HG02885 (cell line): Measurements from ENCODE around the gene RNF26.
A peak's percentile ranks its signal among the peaks of the same experiment; 100 is the strongest.

Experiments
- ATAC-seq: cut with Tn5 transposase; IDR thresholded peaks from one replicate; pipeline ENCODE4 v1.9.1; 2021; ENCODE audit warnings: mild to moderate bottlenecking; ENCODE audit not compliant: unreplicated experiment, poor library complexity

Gene RNF26

DNA sequence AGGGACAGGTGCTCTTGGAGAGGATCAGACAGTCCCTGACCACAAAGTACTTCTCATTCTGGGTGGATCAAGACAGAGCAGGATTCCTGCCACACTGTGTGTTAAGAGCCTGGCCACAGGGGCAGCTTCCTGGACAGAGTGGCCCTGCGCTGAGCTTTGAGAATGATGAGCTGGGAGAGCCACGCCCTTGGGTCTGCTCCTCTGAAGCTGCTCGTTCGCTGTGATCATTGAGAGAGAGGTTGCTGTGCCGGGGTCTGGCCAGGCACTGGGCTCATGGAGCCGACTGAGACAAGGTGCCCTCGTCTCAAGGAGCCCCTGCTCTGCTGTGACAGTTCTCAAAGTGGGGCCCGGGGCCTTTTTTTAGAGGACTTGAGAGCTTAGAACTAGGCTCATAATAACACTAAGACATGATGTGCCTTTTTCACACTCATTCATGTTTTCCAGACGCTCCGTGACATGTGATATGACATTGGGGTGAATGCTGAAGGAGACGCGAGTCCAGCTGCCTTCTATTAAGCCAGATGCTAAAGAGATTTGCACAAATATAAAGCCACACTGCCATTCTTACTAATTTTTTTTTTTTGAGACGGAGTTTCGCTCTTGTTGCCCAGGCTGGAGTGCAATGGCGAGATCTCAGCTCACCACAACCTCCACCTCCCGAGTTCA is 13.7 kb downstream of the RNF26 start:
- ATAC-seq: no peak

DNA sequence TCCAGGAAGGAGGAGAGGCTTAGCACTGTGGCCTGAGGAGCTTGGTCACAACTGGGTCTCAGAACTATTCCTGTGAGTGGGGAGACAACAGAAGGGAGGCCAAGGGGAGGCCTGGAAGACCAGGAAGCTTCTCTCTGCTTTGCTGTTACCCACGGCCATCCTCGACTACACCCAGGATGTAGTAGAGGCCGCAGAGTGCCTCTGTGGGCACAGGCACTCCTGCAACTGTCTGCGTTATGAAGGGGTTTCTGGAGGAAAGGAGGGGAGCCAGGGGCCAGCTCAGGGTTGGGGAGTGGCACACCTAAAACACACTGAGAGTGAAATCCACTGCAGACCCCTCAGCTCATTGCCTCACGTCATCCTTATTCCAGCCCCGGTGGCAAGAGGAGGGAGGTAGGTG is 16.0 kb downstream of the RNF26 start:
- no peak for ATAC-seq

DNA sequence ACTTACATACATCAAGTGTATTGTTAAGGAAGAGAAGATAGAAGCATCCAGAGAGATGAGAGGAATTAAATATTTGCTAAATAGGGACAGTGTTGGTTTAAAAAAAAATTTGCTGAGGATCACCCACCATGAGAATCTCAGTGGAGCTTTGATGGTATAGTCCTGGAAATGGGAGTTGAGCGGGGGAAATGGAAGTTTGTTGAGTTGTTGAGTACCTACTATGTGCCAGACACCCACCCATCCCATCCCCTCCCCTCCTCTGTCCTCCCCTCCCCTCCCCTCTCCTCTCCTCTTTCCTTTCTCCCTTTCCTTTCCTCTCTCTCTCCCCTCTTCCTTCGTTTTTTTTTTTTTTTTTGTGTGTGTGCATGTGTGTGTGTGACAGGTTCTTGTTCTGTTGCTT is 16.9 kb downstream of the RNF26 start:
- no peak for ATAC-seq

DNA sequence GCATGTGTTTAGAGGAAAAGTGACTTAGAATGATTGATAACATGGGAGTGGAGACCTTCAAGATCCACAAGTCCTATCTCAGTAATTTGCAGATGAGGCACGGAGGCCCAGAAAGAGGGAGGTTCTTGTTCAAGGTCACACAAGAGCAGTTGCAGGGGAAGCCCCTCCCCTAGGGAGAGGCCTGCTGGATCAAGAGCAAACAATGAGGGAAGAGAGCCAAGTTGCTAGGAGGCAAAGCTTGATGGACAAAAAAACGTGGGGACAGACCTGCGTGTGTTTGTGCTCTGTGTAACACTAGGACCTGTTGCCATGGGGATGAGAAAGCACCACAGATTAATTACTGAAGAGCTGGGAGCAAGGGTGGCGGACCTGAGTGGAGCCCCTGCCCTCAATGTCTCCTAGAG is 18.5 kb downstream of the RNF26 start:
- no peak for ATAC-seq

DNA sequence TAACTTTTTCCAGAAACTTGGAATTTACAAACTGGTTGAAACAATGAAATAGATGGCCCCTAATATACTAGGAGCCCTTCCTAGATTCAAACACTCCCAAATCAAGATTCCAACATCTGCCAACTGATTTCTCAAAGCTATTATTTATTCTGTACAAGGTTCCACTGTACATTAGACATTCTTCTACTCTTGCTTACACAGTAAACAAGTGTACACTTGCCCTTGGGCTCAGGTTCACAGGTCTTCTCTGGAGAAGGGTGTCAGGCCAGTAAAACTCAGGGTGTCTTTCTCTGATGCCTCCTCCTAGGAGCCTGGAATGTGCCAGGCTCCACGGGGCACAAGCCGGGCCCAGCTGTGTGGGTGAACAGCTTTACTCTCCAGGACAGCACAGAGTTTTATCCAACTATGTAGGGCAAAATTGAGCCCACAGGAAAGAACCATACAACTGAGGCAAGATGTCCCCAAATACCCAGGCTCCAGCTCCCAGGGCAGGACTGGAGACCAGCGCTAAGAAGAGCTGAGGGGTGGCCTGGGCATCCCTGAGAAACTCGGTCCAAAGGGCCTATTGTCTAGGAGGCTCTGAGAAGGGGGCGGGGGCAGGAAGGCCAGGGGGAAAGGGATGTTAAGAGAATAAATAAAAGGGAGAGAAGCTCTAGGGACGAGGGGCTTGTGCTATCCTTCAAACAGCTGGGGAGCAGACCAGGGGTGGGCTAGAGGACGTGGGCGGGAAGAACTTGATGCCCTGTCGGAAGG is 20.9 kb downstream of the RNF26 start:
- no peak for ATAC-seq

DNA sequence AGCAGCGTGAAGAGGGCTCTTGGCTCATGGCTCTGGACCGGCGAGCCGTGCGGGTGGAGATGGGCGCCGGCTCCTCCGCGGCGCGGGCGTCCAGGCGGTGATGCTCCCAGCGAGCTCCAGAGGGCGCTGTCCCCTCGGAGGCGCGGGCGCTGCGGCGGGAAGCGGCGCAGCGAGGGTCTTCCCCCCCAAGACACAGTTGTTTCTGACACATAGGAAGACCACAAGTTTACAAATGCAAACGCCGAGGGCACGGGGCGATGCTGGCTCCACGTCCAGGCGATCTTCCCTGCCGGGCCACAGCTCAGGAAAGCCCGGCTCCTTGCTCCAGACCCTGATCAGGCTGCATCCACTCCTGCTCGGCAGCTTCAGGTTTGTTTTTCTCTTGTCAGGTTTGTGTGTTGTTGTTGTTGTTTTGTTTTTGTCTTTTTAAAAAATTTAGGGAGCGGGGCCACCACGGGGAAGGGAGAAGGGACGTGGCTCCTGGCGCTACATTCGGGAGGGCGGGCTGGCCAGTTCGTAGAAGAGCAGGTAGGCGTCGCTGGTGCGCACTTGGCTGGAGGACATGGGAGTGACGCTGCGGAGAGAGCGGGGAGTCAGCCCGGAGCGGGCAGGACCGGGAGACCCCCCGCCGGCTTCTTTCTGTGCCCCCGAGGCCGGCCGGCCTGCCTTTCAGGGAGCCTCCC is 22.2 kb downstream of the RNF26 start:
- ATAC-seq: peak; percentile 65

DNA sequence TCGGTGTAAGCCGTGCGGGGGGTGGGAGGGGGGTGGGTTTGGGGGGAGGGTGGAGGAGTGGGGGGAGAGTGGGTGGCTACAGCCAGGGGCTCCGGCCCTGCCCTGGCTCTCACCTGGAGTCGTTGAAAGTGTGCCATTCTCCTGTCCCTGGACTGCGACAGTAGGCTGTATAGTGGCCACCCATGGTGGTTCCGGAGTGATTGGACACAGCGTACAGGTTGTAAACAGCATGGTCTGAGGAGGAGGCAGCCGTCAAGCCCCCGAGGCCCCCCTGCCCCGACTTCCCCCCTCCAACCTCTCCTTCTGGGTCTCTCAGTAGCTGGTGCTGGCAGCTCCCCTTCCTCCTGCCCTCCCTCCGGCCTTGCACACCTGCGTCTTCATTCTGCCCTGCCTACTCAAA is 22.7 kb downstream of the RNF26 start:
- ATAC-seq: no peak

DNA sequence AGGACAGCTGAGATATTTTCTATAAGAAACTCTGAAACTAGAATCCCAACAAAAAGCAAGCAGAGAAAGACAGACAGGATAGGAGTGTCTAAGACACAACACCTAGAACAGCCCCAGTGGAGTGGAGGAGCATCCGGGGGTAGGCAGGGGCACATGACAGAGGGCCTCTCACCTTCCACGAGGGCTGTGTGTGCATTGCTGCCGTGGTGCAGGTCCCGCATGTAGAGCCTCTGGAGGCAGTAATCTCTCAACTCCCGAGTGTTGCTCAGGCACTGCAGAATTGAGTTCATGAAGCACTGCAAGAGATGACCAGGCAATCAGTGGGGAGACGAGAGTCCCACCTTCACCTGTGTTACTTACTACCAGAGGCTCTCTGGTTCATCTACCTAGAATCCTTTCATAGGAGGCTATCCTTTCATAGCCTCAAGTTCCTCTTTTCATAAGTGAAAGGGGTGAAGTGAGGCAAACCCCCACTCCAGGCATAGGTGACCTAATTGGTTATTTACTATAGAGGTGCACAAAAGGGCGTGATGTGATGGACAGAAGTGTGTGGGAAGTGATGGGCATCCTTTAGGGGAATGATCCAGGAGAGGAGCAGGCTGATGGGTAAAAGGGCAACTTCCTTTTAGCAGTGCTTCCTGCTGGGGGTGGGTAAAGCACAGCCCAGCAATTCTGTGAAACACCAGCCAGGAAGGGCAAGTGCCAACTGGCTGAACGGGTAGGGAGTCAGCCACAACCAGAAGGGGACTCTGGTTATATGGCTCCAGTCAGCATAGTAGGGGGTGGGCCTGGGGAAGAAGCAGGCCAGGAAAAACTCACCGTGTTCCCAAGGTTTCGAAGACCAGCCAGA is 25.3 kb downstream of the RNF26 start:
- no peak for ATAC-seq

DNA sequence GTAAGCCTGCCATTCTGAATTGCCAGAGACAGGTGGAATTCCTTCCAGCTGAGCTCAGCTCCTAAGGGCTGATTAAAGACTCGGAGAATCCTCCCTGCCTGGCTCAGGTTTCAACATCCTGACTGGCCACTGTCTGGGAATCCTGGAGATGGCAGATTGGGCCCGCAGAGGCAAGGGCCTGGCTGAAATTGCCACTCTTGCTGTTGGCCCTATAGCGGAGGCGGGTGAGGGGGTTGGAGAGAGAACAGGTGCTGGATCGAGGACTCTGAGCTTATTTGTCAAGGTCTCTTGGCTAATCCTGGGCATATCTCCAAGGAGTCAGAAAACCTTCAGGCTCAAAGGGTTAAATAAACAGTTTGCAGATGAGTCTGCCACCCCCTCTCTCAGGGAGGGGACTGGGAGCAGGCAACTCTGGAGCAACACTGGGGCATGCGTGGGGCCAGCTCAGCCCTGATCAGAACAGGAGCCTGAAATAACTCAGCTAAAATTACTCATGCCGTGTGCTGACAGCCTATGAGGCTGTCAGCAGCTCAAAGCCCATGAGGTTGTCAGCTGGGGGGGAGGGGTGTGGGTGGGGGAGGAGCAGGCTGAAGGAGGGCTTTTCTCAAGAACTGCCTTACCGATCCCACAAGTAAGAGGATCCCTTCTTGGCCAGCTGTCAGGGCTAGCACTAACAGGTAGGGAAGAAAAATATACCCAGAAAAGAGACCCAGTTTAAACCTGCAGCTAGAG is 26.9 kb downstream of the RNF26 start:
- peak; percentile 61 for ATAC-seq

DNA sequence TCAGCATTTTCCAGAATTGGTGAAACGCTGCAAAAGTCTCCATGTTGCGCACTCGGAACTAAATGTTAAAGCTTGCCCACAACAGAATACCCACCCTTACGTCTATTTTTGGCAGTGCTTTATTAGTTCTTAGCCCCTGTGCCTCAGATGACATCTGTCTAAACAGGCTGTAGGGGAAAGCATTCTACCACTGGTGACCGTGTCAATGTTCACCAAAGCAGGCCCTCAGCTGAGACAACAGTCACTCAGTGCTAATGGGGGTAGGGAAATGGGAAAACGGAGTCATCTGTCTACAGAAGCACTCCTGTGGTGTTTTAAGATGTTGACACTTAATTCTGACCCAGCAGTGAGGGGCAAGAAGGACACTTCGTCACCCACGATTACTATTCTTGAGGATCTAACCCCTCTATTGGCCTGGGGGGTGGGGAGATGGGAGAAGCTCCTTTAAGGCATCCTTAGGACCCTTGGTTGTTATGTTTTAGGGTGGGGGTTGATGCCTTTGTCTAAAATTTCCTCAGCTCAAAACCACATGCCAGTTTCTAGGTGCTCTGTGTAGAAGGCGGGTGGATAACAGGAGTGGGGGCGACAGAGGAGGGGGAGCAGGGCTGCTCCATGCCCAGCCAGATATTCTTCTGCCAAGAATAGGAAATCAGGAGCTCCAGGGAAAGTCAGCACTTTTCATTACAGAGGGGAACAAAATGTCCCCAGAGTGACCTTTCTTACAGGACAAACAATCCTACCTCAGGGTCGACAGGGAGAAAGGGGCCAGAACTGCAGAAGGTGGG is 27.8 kb downstream of the RNF26 start:
- no peak for ATAC-seq

DNA sequence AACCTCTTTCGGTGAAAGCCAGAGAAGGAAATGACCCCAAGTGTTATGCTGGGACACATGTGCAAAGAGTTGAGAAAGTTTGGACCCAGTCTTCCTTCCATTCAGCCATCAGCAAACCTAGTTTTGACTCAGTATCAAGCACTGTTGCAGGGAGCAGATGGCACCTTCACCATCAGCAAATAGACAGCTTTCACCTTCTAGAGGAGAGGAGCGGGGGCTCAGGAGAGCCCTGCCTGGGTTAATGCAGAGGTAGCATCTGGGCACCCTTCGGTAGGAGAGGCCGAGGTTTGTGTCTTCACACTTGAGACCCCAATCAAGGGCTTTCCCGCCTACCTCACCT is 28.4 kb downstream of the RNF26 start:
- no peak for ATAC-seq

DNA sequence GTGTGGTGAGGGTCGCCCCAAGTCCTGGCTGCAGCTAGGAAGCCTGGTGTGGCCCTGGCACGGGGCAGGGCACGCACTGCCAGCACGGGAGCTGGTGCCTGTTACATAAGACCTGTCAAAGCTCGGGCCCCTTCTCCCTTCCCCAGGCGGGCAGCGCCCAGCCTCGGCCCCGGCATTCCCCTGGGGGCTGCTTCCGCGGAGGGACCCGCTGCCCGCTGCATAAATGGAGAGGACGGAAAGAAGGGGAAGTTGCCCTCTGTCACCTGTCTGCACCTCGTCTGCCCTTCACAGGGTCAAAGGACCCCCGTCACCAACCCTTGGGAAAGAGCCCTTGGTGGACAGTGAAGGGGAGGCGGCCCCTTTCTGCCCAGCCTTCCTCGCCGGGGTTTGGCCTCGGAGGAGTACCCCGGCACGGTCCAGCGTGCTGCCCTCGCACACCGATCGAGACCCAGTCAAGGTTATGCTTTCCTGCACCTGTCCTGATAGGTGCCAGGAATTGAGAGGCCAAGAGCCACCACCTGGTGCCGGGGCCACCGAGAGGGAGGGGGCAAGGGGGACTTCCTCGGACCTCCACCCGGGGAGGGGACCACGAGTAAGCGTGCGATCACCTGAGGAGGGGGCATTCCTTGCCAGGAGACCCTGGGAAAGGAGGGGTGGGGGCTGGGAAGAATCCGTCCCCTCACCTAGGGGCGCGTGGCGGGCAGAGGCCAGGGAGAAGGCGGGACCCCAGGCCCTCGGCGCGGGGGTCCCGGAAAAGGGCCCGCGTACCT is 28.9 kb downstream of the RNF26 start:
- no peak for ATAC-seq

DNA sequence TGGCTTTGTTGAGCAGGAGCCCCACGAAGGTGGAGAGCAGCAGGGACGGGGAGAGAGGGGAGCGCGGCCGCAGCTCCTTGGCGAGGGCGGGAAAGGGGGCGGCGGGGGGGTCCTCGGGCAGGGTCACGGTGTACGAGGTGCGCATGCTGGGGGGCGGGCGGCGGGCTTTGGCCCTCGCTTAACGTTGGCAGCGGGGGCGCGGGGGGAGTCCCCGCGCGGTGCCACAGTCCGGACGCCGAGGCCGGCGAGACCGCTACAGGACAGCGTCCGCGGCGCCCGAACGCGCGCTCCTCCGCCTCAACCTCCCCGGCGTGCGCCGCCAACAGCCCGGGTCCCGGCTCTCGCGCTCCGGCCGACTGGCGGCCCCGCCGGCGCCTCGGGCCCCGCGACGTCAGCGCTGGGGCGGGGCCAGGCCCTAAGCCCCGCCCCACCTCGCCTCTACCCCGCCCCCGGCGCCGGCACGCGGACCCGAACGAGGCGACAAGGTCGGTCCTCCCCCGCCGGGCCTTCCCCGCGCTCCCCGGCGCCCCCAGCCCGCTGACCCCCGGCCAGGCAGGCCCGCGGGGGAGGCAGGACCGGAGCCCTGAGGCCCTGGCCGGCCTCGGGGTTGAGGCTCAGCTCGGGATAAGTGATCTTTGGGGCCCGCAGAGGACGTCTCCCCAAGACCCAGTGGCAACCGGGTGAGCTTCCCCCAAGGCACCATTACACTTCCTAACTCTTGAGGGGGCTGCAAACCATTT is 29.7 kb downstream of the RNF26 start:
- no peak for ATAC-seq

DNA sequence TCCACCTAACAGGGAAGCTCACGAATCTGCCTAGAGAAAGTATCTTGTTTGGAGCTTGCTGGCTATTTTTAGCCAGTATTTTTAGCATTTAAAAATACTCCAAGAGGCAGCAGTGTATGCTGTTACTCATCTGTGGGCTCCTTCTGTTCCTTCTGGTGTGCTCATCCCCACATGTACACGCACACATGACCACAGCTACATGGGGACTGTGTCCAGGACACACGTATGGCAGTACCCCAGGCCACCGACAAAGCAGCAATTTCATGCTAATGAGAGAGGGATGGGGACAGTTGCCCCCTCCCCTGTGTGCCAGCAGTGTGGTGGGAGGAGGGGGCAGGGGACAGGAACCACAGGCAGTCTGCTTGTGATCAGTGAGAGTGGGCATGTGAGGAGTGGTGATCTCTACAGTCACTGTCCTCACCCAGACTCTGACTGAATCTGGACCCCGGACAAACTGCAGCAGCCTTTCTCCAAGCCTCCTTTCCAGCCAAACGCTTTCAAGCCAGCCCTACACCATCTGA is 30.8 kb downstream of the RNF26 start:
- no peak for ATAC-seq

DNA sequence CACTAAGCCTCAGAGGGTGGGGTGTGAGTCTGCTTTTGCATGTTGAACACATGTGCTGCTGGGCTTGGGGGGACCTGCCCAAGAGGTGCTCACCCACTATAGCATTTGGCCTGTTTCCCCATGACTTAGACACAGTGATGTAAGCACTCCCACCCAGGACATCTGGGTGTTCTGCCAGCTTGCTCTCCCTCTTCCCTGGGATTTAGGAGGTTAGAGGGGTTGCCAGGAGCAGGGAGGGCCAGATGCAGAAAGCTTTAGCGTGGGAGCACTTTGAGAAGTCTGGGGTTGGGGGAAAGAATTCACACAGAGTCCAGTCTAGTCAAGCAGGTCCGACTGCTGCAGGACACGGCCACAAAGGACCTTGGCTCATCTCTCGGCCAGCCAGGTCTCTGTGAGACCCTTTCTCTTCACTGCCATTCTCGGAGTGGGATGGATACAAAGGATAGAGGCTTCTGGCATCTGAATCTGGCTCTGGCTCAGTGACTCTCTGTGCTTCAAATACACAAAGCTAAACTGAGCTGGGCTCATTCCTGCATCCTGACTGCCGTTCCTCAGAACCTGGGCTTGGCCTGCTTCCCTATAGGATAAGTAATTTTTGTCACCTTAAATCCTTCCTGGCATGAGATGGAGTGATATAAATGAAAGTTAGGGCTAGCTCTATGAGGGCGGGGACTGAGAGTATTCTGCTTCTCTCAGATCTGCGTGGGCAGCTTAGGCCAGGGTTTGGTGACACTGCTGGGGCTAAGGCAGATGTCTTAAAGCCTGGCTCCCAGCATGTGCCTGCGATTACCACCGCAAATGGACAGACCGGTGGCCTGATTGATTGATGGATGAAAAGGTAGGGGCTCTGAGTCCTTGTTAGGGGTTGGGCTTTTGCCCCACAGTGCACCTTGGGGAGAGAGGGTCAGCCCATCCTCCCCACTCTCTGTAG is 32.6 kb downstream of the RNF26 start:
- no peak for ATAC-seq

DNA sequence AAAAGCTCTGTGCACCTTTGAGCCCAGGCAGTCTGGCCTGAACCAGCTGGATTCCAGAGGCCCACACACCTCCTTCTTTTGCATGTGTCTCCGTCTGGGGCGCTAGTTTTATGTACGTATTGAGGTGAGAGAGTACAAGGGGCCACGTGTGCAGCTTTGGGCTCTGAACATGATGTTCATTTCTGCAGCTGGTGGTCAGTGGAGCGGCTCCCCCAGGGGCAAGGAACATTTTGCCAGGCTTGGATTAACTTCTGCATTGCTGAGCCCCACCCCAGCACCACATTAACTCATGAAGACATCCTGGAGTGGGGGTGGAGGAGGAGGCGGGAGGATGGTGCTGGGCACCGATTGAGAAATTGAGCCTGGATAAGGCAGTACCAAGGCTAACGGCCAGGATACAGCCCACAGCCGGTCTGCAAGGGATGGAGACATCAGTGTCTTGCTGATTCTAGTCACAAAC is 33.4 kb downstream of the RNF26 start:
- no peak for ATAC-seq
